ENCODE results near the gene TGM6. TPM values are rescaled to one million over a fixed set of nuclear protein-coding genes. Genes with fewer than 3 reads are reported as not detected.
A peak's percentile ranks its signal among the peaks of the same experiment; 100 is the strongest.

Gene TGM6
- total RNA-seq, 1 experiment from 2014 or later = not detected

- intact Hi-C loops (cut with micrococcal nuclease) = loop anchor here (1.0 to 10.0 kb wide), 3 partner anchors 31 to 347 kb away; partner anchors contain the start of gene STK35
- POLR2A ChIA-PET (ENCODE audit: unreplicated experiment) = no interaction called here
- peak; percentile 76 for ATAC-seq
These were observed 71.4 kb downstream of the TGM6 start for GRCh38 chr20:2451939-2452732.

GRCh38 chr20:2453792-2454191, 73.1 kb downstream of the TGM6 start:
- no peak for DNase-seq
- H3K4me3 ChIP-seq (ENCODE audit: low read length) = no peak overlapping the region
- ChIA-PET CTCF (no interaction called here), POLR2A (ENCODE audit: unreplicated experiment) (no interaction called here)
- no peaks in the 10 kb centered on the region for H3K9me3 ChIP-seq (ENCODE audit: low read length)
- no peak overlapping the region for H2AFZ ChIP-seq (ENCODE audit: low read length)
- H3F3A ChIP-seq (ENCODE audit: low read length, unreplicated experiment) = peaks cover 2% of the 10 kb centered on the region
- H3K27ac ChIP-seq (ENCODE audit: low read length) = no peak overlapping the region
- intact Hi-C loops (cut with micrococcal nuclease) = loop anchor here (2.0 to 10.0 kb wide), 2 partner anchors 33 to 349 kb away; partner anchors contain the start of gene STK35
- no peaks in the 10 kb centered on the region for H3K4me1 ChIP-seq (ENCODE audit: insufficient read depth, low read length)
- H3K27me3 ChIP-seq (ENCODE audit: low read length) = no peaks in the 10 kb centered on the region
- H3K9ac ChIP-seq (ENCODE audit: low read length) = no peak overlapping the region
- no TSS peak for BruUV-seq (replicated peaks)
- no peaks in the 10 kb centered on the region for H3K79me2 ChIP-seq (ENCODE audit: low read length)
- H3K9me2 ChIP-seq (replicated peaks; ENCODE audit: low read length) = no peaks in the 10 kb centered on the region
- ATAC-seq = no peak
- TF ChIP-seq EZH2 (IDR thresholded peaks at IDR 0.05; ENCODE audit: low read length, unreplicated experiment) (no peak), CTCF (conservative IDR thresholded peaks at IDR 0.05; ENCODE audit: low read depth, low read length) (no peak), EZH2phosphoT487 (IDR thresholded peaks at IDR 0.05; ENCODE audit: borderline replicate concordance, low read length) (no peak)
- no peak overlapping the region for H3K4me2 ChIP-seq (ENCODE audit: low read length)
- no peaks in the 10 kb centered on the region for H4K20me1 ChIP-seq (ENCODE audit: low read length)
- no peaks in the 10 kb centered on the region for H3K36me3 ChIP-seq (ENCODE audit: low read depth, low read length)

More at GRCh38 chr20:2451939-2452732, 71.4 kb downstream of the TGM6 start:
- H3K4me1 ChIP-seq (ENCODE audit: insufficient read depth, low read length) = no peaks in the 10 kb centered on the region
- no peak overlapping the region for H3K27ac ChIP-seq (ENCODE audit: low read length)
- H3K79me2 ChIP-seq (ENCODE audit: low read length) = no peaks in the 10 kb centered on the region
- TF ChIP-seq CTCF (conservative IDR thresholded peaks at IDR 0.05; ENCODE audit: low read depth, low read length) (peak; percentile 91), EZH2phosphoT487 (IDR thresholded peaks at IDR 0.05; ENCODE audit: borderline replicate concordance, low read length) (no peak), EZH2 (IDR thresholded peaks at IDR 0.05; ENCODE audit: low read length, unreplicated experiment) (no peak)
- H3K9me2 ChIP-seq (replicated peaks; ENCODE audit: low read length) = no peaks in the 10 kb centered on the region
- BruUV-seq (replicated peaks) = no TSS peak
- DNase-seq = peak; percentile 83
- no peaks in the 10 kb centered on the region for H4K20me1 ChIP-seq (ENCODE audit: low read length)
- no peaks in the 10 kb centered on the region for H3K9me3 ChIP-seq (ENCODE audit: low read length)
- no peaks in the 10 kb centered on the region for H3K27me3 ChIP-seq (ENCODE audit: low read length)
- no peaks in the 10 kb centered on the region for H3F3A ChIP-seq (ENCODE audit: low read length, unreplicated experiment)
- no peak overlapping the region for H3K9ac ChIP-seq (ENCODE audit: low read length)
- H3K4me3 ChIP-seq (ENCODE audit: low read length) = no peak overlapping the region
- CTCF ChIA-PET = interaction anchor here (0.6 kb wide), 2 partner anchors 19 to 358 kb away, joined by 3 read pairs; no protein-coding TSS in a partner anchor
- H3K4me2 ChIP-seq (ENCODE audit: low read length) = no peak overlapping the region
- H2AFZ ChIP-seq (ENCODE audit: low read length) = no peak overlapping the region
- H3K36me3 ChIP-seq (ENCODE audit: low read depth, low read length) = no peaks in the 10 kb centered on the region
